8988T (cell line): ENCODE results near the gene HIF1A.
"Not testable (repeated sequence)": the region's sequence is repeated elsewhere in the genome, so short reads cannot be mapped to it uniquely, and the experiment has no call there.

Experiments used
- DNase-seq: peaks from one replicate; pipeline ENCODE4 v3.0.0; 2011

HIF1A gene

GRCh38 chr14:61675291-61675690, 20.0 kb upstream of the HIF1A start:
- DNase-seq = no peak

DNA sequence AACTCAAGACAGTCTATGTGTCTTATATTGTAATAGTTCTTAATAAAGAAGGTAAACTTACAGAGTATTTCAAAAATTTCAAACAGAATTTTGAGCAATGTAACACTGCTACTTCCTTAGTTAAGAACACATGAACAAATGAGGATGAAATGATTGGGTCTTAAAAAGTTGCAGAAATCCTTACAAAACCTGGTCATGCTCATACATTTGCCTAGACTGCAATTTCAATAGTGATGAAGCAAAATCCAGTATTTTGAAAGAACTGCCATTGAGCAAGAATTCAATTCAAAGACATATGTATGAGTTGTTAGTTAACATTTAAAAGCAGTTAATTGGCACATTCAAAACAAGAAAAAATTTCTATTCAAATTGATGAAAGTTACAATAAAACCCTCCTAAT, 17.8 kb upstream of the HIF1A start:
- DNase-seq = no peak

- no peak for DNase-seq
Observed at GRCh38 chr14:61678975-61679374, 16.3 kb upstream of the HIF1A start.

- DNase-seq = no peak
Observed at GRCh38 chr14:61681413-61681812, 13.9 kb upstream of the HIF1A start.

GRCh38 chr14:61683108-61683507, 12.2 kb upstream of the HIF1A start:
- DNase-seq = no peak

- no peak for DNase-seq
Observed at GRCh38 chr14:61690039-61690438, 5.3 kb upstream of the HIF1A start.

GRCh38 chr14:61690982-61691381, 4.3 kb upstream of the HIF1A start:
- no peak for DNase-seq

GRCh38 chr14:61691495-61691894, 3.8 kb upstream of the HIF1A start:
- no peak for DNase-seq

DNA sequence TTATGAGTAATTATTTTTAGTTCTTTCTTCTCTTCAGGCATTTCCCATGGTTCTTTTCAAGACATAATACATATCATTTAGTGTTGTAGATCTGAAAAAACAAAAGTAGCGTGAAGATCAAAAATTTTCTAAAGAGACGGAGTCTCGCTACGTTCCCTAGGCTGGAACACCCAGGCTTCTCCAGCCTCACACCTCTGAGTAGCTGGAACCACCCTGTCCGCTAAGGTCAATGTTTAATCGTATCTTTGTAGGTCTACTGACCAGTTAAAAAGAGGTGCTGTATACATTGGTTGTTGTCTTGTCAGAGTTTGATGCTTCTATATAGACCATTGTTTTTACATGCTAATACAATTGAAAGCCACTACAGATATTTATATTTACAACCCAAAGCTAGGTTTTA, 1.3 kb upstream of the HIF1A start:
- no peak for DNase-seq

GRCh38 chr14:61695695-61696527, 598 bp downstream of the HIF1A start:
- no peak for DNase-seq

DNA sequence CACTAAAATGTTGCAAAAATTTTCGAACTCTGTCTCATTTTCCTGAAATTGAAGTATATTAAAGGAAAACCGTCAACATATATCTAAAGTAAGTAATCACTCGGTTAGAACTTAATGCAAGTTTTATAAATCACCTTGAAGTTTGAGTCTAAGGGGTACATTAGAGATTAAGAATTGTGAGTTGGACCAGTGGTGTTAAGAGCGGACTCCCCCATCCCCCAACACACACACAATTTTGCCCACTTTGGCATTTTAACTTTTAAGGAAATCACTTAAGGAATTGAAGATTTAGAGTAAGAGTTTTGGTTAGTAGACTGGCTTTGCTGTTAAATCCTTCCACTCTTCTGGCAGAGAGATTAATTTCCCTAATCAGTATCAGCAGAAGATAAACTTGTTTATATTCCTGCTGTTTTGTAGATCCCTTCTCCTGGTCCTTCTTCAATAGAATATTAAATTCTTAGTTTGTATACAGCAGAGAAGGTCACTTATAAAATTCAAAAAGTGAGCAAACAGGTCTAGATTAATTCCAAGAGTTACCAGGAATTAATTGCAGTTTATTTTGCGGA, 1.5 kb downstream of the HIF1A start:
- DNase-seq = no peak

GRCh38 chr14:61698206-61698980, 3.1 kb downstream of the HIF1A start:
- DNase-seq = no peak

- DNase-seq = no peak
Observed at GRCh38 chr14:61699027-61699426, 3.7 kb downstream of the HIF1A start.

DNA sequence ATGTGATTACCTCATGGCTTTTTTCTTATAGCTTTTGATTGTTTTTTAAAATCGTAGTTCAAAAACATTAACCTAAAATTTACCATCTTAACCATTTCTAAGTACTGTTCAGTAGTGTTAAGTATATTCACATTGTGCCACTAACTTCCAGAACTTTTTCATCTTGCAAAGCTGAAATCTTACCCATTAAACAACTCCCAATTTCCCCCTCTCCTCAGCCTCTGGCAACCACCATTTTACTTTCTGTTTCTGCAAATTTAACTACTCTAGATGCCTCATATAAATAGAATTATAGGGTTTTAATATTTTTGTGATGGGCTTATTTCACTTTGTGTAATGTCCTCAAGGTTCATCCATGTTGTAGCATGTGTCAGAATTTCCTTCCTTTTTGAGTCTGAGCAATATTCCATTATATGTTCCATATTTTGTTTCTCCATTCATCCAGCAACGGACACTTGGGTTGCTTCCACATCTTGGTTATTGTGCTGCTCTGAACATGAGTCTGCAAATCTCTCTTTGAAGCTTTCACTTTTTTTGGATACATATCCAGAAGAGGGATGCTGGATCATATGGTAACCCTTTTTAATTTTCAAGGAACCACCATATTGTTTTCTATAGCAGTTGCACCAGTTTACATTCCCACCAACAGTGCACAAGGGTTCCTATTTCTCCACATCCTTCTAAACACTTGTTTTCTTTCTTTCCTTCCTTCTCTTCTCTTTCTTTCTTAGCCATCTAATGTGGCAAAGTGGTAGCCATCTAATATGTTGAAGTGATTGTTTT, 5.0 kb downstream of the HIF1A start:
- no peak for DNase-seq

DNA sequence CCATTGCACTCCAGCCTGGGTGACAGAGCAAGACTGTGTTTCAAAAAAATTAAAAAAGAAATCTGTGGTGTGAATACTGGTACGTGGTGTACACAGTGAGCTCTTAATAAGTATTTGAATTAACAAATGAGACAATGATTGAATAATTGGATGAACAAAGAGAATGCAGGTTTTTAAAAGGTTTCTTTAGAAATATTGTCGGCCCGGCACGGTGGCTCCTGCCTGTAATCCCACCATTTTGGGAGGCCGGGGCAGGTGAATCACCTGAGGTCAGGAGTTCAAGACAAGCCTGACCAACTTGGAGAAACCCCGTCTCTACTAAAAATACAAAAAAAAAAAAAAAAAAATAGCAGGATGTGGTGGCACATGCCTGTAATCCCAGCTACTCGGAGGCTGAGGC, 6.6 kb downstream of the HIF1A start:
- DNase-seq = no peak

- no peak for DNase-seq
Observed at GRCh38 chr14:61703342-61704129, 8.2 kb downstream of the HIF1A start.

GRCh38 chr14:61704554-61704953, 9.2 kb downstream of the HIF1A start:
- DNase-seq = no peak

DNA sequence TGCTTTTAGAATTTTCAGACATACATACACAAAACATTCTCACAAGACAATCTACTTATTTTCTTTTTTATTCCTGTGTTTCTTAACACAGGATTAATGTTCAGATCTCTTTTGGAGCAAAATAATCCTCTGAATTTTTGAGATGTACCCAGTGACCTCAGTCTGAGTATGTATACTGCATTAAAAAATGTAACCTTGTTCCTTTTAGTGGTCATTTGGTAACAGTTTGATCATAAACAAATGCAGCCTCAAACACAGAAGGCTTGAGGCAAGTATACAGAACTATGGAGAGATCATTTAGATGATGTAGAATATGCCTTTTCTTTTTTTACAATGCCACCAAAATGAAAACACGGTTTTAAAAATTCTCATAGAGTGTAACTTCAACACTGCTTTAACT, 9.7 kb downstream of the HIF1A start:
- DNase-seq = no peak

DNA sequence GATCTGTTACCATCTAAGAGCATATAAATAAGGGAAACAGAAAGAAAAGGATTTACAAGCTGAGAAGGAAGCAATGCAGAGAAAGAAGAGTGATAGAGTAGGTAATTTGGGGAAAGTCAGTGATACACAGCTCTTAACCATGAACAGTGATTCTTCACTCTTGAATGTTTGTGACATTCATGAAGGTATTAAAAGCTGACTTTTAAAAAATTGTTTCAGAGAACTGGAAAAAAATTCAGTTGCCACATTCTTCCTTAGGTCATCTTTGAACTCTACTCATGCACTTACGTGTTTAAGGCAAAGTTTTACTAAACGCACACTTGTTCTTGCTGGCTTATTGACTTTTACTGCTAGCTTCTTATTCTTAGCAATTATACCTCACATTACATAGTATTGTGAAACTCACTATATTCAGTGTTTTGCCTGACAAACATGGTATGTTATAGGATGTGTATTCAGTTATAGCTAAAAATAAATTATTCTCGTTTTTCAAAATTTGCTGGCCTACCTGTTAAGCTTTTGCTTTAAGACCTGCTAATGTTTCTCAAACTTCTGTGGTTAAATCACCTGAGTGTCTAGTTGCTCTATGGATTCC, 10.9 kb downstream of the HIF1A start:
- DNase-seq = no peak

- not testable (repeated sequence) for DNase-seq
Observed at GRCh38 chr14:61707774-61708173, 12.5 kb downstream of the HIF1A start.

GRCh38 chr14:61708693-61709092, 13.4 kb downstream of the HIF1A start:
- DNase-seq = not testable (repeated sequence)
